GM13977 (cell line): ENCODE measurements around the gene RTN4RL1.

ENCODE experiments used
- DNase-seq: peaks from one replicate; pipeline ENCODE4 v3.0.0; 2012; ENCODE audit warnings: low spot score
- in situ Hi-C: fragments of 300-500 bp; cut with MboI; formaldehyde crosslinking; loops from one replicate; pipeline ENCODE4 v1.12.0; 2022; ENCODE audit warnings: low sequenced_read_pairs, low pct_unique_long_range_greater_than_20kb, mixed read lengths, inconsistent platforms; ENCODE audit not compliant: unreplicated experiment
- TF ChIP-seq, protein P1 (sequence below): IDR thresholded peaks from 2 replicates; pipeline ENCODE4 v1.5.1; 2012; ENCODE audit warnings: mild to moderate bottlenecking, control low read depth; ENCODE audit not compliant: insufficient read depth; ENCODE audit errors: extremely low read depth, missing control alignments

The RTN4RL1 gene

DNA sequence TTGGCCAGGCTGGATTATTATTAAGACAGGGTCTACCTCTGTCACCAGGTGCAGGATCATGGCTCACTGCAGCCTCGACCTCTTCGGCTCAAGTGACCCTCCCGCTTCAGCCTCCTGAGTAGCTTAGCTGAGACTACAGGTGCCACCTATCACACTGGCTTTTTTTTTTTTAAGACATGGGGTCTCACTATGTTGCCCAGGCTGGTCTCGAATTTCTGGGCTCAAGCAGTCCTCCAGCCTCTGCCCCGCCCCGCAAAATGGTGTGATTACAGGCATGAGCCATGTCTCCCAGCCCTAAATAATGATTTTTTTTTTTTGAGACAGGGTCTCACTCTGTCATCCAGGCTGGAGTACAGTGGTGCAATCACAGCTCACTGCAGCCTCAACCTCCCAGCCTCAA lies 22.5 kb upstream of the RTN4RL1 start:
- TF ChIP-seq, protein P1, sequence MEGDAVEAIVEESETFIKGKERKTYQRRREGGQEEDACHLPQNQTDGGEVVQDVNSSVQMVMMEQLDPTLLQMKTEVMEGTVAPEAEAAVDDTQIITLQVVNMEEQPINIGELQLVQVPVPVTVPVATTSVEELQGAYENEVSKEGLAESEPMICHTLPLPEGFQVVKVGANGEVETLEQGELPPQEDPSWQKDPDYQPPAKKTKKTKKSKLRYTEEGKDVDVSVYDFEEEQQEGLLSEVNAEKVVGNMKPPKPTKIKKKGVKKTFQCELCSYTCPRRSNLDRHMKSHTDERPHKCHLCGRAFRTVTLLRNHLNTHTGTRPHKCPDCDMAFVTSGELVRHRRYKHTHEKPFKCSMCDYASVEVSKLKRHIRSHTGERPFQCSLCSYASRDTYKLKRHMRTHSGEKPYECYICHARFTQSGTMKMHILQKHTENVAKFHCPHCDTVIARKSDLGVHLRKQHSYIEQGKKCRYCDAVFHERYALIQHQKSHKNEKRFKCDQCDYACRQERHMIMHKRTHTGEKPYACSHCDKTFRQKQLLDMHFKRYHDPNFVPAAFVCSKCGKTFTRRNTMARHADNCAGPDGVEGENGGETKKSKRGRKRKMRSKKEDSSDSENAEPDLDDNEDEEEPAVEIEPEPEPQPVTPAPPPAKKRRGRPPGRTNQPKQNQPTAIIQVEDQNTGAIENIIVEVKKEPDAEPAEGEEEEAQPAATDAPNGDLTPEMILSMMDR = no peak
- in situ Hi-C loops = loop anchor here (25.0 kb wide), 1 partner anchor 335 kb away; the partner anchor contains the start of genes TLCD2 and WDR81
- no peak for DNase-seq

DNA sequence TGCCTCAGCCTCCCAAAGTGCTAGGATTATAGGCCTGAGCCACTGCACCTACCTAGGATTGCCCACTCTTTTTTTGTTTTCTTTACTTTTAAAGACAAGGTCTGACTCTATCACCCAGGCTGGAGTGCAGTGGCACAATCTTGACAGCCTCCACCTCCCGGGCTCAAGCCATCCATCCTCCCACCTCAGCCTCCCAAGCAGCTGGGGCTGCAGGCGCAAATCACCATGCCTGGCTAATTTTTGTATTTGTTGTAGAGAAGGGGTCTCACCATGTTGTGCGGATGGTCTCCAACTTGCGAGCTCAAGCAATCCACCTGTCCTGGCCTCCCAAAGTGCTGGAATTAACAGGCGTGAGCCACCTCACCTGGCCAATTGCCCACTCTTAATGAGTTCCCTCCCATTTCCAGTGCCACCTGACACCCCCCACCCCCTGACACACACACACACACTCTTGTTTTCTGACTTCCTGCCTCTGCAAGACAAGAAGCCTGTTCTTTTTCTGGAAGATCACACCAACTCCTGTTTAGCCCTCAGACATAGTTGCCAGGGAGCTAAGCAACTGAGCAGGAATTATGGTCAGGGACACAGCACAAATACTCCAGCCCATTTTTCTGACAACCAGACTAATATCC lies 19.2 kb upstream of the RTN4RL1 start:
- in situ Hi-C loops = loop anchor here (25.0 kb wide), 1 partner anchor 332 kb away; the partner anchor contains the start of genes TLCD2 and WDR81
- no peak for DNase-seq
- TF ChIP-seq, protein P1 = no peak

DNA sequence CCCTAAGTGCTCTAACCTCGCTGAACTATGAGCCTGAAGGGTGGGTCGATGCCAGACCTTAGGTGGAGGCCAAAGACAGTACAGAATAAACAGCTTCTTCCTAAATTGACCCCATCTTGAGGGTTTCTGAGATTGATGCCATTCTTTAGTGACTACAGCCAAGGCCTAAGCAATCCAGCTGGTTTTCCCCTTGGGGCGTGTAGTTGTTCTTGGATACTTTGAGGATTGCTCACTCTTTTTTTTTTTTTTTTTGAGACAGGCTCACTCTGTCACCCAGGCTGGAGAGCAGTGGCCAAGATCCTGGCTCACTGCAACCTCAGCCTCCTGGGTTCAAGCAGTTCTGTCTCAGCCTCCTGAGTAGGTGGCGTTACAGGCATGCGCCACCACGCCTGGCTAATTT lies 18.7 kb upstream of the RTN4RL1 start:
- TF ChIP-seq, protein P1 = no peak
- DNase-seq = no peak
- in situ Hi-C loops = loop anchor here (25.0 kb wide), 1 partner anchor 331 kb away; the partner anchor contains the start of genes TLCD2 and WDR81

DNA sequence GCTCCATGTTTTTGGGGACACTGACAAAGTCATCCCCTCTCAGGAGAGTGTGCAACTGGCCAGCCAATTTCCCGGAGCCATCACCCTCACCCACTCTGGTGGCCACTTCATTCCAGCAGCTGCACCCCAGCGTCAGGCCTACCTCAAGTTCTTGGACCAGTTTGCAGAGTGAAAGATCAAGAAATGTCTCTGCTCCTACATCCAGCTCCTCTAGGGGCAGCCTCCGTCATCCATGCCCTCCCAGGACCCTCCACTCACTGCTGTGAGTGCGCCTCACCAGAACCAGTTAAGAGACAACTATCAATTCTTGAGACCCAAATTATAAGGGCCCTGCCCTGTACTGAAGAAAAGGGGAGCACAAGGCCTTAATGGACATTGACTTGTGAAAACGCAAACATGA lies 17.8 kb upstream of the RTN4RL1 start:
- TF ChIP-seq, protein P1 = peak; percentile 20
- no peak for DNase-seq
- in situ Hi-C loops = loop anchor here (25.0 kb wide), 1 partner anchor 331 kb away; the partner anchor contains the start of genes TLCD2 and WDR81

DNA sequence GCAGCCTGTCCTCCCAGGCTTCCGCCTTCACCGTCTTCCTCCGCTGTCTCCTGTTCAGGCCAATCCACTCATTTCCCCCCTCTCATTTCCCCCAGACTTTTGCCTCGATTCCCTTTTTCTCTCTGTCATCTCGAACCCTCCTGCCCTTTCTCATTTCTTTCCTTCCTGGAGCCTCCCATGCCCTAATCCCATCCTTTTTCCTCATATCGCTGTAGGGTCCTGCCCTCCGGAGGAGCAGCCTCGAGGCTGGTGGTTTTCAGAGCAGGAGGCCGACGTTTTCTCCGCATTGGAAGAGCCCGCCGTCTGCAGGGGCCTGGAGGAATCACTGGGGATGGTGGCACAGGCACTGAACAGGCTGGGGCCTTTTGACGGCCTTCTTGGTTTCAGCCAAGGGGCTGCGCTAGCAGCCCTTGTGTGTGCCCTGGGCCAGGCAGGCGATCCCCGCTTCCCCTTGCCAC lies 17.3 kb upstream of the RTN4RL1 start:
- in situ Hi-C loops = loop anchor here (25.0 kb wide), 1 partner anchor 330 kb away; the partner anchor contains the start of genes TLCD2 and WDR81
- DNase-seq = no peak
- TF ChIP-seq, protein P1 = no peak

DNA sequence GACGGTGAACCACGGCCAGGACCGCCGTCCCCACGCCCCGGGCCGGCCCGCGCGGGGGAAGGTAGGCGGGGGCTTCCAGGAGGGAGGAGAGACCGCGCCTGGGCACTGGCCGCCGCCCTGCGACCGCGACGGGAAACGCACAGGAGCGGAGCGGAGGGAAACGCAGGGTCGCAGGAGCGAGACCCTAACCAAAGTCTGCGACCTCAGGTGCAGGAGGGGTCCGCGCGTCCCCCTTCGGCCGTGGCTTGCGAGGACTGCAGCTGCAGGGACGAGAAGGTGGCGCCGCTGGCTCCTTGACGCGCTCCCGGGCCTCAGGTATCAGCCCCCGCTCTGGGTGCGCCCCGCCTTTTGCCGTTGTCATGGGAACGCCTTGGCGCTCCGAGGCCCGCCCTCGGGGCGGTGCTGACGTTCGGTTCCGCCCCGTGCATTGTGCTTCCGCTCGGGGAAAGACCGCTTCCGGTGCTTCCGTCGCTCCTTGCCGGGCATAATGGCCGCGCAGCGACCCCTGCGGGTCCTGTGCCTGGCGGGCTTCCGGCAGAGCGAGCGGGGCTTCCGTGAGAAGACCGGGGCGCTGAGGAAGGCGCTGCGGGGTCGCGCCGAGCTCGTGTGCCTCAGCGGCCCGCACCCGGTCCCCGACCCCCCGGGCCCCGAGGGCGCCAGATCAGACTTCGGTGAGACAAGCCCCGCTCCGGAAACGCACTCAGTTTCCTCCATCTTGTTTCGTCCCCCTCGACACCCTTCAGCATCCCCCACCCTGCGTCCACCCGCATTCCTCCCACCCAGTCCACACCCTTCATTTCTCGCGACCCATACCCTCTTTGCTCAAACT lies 16.6 kb upstream of the RTN4RL1 start, which contains the start of gene OVCA2:
Gene OVCA2, plus strand, starts transcription at position 462 of the 829 bp plus-strand sequence. Its CDS starts 26 bp downstream, at position 488.
- TF ChIP-seq, protein P1 = peak; percentile 62
- in situ Hi-C loops = loop anchor here (25.0 kb wide), 1 partner anchor 329 kb away; the partner anchor contains the start of genes TLCD2 and WDR81
- peak; percentile 99 for DNase-seq
